DND-41 (cell line): ENCODE measurements around the gene REV3L.

Source experiments
- ATAC-seq: fragments of 200-7000 bp; cut with Tn5 transposase; 3 replicates; pipeline ENCODE4 v1.9.1; 2021; ENCODE audit warnings: low read depth; ENCODE audit not compliant: insufficient read depth
- DNase-seq: peaks from one replicate; pipeline ENCODE4 v3.0.0-alpha.2; 2020
- H2AFZ ChIP-seq: 2 replicates; pipeline ENCODE4 v1.6.0; 2012; ENCODE audit warnings: low read depth, low read length
- H3K27ac ChIP-seq: 2 replicates; pipeline ENCODE4 v1.5.1; 2012; ENCODE audit warnings: low read length, inconsistent platforms
- H3K27me3 ChIP-seq: fragments of 200-600 bp; sonication (generic); 2 replicates; pipeline ENCODE4 v1.6.0; 2012; ENCODE audit warnings: low read length, mild to moderate bottlenecking, inconsistent platforms; ENCODE audit not compliant: insufficient read depth, poor library complexity
- H3K36me3 ChIP-seq: 2 replicates; pipeline ENCODE4 v1.5.1; 2012; ENCODE audit warnings: low read length, inconsistent platforms; ENCODE audit not compliant: insufficient read depth
- H3K4me1 ChIP-seq: 2 replicates; pipeline ENCODE4 v1.5.1; 2012; ENCODE audit warnings: mild to moderate bottlenecking, low read length; ENCODE audit not compliant: insufficient read depth
- H3K4me2 ChIP-seq: 2 replicates; pipeline ENCODE4 v1.6.0; 2012; ENCODE audit warnings: mild to moderate bottlenecking, moderate library complexity, low read length, inconsistent platforms; ENCODE audit not compliant: insufficient read depth
- H3K4me3 ChIP-seq, 2 experiments: fragments of 200-600 bp in 1 of 2; shearing (Covaris generic) in 1 of 2; 2 replicates each; pipeline ENCODE4 v1.5.1; 2012 to 2016; ENCODE audit warnings: inconsistent platforms in 2 of 2, low read length in 2 of 2, mild to moderate bottlenecking in 2 of 2, low read depth in 1 of 2, moderate library complexity in 1 of 2
- H3K79me2 ChIP-seq: 2 replicates; pipeline ENCODE4 v1.6.0; 2012; ENCODE audit warnings: low read length, inconsistent platforms; ENCODE audit not compliant: insufficient read depth
- H3K9ac ChIP-seq: 2 replicates; pipeline ENCODE4 v1.6.0; 2012; ENCODE audit warnings: low read depth, mild to moderate bottlenecking, inconsistent platforms, low read length, moderate library complexity
- H3K9me3 ChIP-seq: 2 replicates; pipeline ENCODE4 v1.5.1; 2012; ENCODE audit warnings: low read length, moderate library complexity, mild to moderate bottlenecking, inconsistent platforms; ENCODE audit not compliant: insufficient read depth, severe bottlenecking
- H4K20me1 ChIP-seq: 2 replicates; pipeline ENCODE4 v1.6.0; 2012; ENCODE audit warnings: low read length; ENCODE audit not compliant: insufficient read depth
- EZH2 ChIP-seq: IDR thresholded peaks from 3 replicates; pipeline ENCODE4 v1.6.1; 2012; ENCODE audit warnings: borderline replicate concordance, low read depth, mild to moderate bottlenecking, moderate library complexity, low read length, inconsistent platforms; ENCODE audit not compliant: severe bottlenecking
- TF ChIP-seq, protein P1 (sequence below): IDR thresholded peaks from 2 replicates; pipeline ENCODE4 v1.5.1; 2012; ENCODE audit warnings: borderline replicate concordance, low read length, moderate library complexity, mild to moderate bottlenecking; ENCODE audit not compliant: poor library complexity, severe bottlenecking; ENCODE audit errors: extremely low read depth

The REV3L gene

DNA sequence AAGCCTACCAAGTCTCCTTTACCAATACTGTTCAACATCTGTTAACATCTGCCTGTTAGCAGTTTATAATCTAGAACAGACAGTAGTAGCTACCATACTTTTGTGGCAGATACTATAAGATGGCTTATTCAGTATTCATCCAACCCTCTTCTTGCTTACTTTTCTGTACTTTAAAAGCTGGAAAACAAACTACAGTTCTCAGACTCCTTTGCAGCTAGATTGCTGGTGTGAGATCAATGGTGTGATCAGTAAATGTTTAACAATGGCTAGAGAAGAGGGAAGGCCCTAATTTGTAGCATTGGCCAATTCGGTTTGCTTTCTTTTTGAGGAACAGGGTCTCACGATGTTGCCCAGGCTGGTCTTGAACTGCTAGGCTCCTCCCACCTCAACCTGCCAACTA is 3.5 kb upstream of the REV3L start:
- Histone ChIP-seq H3K9me3 (no peaks in the 10 kb centered on the region), H4K20me1 (peaks cover 14% of the 10 kb centered on the region; the same call in 1 of the 2 replicates), H3K27me3 (no peaks in the 10 kb centered on the region), H3K9ac (no peak overlapping the region), H3K4me3 (peak overlapping the region in 1 of 2 experiments; percentile 6; a peak in 1 of 4 replicates), H3K36me3 (peaks cover 25% of the 10 kb centered on the region), H3K4me1 (peaks cover 47% of the 10 kb centered on the region), H3K4me2 (peak overlapping the region; percentile 45; the same call in 1 of the 2 replicates), H3K79me2 (peaks cover 98% of the 10 kb centered on the region), H2AFZ (no peak overlapping the region), H3K27ac (peak overlapping the region; percentile 54)
- ATAC-seq: no peak
- no peak for DNase-seq
- TF ChIP-seq, protein P1, sequence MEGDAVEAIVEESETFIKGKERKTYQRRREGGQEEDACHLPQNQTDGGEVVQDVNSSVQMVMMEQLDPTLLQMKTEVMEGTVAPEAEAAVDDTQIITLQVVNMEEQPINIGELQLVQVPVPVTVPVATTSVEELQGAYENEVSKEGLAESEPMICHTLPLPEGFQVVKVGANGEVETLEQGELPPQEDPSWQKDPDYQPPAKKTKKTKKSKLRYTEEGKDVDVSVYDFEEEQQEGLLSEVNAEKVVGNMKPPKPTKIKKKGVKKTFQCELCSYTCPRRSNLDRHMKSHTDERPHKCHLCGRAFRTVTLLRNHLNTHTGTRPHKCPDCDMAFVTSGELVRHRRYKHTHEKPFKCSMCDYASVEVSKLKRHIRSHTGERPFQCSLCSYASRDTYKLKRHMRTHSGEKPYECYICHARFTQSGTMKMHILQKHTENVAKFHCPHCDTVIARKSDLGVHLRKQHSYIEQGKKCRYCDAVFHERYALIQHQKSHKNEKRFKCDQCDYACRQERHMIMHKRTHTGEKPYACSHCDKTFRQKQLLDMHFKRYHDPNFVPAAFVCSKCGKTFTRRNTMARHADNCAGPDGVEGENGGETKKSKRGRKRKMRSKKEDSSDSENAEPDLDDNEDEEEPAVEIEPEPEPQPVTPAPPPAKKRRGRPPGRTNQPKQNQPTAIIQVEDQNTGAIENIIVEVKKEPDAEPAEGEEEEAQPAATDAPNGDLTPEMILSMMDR: no peak
- TF ChIP-seq EZH2: no peak

DNA sequence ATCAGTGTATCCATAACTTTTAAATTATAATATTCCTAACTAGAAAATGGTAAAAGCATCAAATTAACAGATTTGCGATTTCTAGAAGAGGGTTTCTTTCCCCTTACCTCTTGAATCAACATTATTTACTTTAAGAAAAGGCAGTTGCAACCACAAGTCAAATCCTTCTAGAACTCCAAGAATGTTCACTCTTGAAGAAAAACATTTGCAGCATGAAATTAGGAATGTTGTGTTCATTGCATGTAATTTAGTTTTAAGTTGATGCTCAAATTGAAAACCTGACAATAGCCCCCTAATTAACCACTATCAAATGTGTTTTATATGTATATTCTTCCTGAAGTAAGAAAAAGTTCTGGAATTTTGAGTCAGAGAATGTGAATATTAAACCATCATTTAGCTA is 2.3 kb upstream of the REV3L start:
- Histone ChIP-seq H3K9me3 (no peaks in the 10 kb centered on the region), H3K36me3 (peaks cover 20% of the 10 kb centered on the region), H3K79me2 (peaks cover 98% of the 10 kb centered on the region), H3K27ac (peak overlapping the region; percentile 98), H3K4me2 (peak overlapping the region; percentile 71), H2AFZ (no peak overlapping the region), H3K4me3 (peak overlapping the region in 1 of 2 experiments; percentile 89; a peak in 2 of 4 replicates), H3K4me1 (peaks cover 58% of the 10 kb centered on the region), H3K27me3 (no peaks in the 10 kb centered on the region), H3K9ac (peak overlapping the region; percentile 88), H4K20me1 (peaks cover 14% of the 10 kb centered on the region; the same call in 1 of the 2 replicates)
- TF ChIP-seq, protein P1: no peak
- TF ChIP-seq EZH2: no peak
- DNase-seq (no peak), ATAC-seq (no peak)

DNA sequence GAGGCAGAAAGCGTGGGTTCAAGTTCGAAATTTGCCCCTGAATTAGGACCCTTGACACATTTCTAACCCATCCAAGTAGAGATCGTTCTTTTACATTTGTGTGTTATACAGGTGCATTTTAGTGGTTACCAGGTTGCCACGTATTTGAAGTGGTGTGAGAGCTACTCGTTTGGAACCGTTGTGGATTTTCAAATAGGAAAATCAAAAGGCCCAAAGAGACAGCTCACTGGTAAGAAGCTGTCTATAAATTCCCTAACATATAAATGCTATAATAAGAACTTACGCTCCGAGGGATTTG is 1.6 kb upstream of the REV3L start:
- H2AFZ ChIP-seq: peak overlapping the region; percentile 90

More for the DNA sequence above, 1.6 kb upstream of the REV3L start:
- DNase-seq (peak; percentile 29), ATAC-seq (no peak)
- peaks cover 98% of the 10 kb centered on the region for H3K79me2 ChIP-seq
- TF ChIP-seq, protein P1: no peak
- no peak for TF ChIP-seq EZH2
- peak overlapping the region; percentile 98 for H3K27ac ChIP-seq
- peaks cover 20% of the 10 kb centered on the region for H3K36me3 ChIP-seq
- peak overlapping the region; percentile 81 to 89 for H3K4me3 ChIP-seq
- no peaks in the 10 kb centered on the region for H3K9me3 ChIP-seq
- H3K9ac ChIP-seq: peak overlapping the region; percentile 88
- H3K27me3 ChIP-seq: no peaks in the 10 kb centered on the region
- peaks cover 14% of the 10 kb centered on the region; the same call in 1 of the 2 replicates for H4K20me1 ChIP-seq
- peaks cover 66% of the 10 kb centered on the region for H3K4me1 ChIP-seq
- peak overlapping the region; percentile 71 for H3K4me2 ChIP-seq
